Esophagus squamous epithelium (tissue), 4 donors: ENCODE results near the gene SPEF2.

Source experiments
- CTCF ChIP-seq, 6 experiments: fragments of 450-650 bp in 4 of 6; fragments of 200-600 bp in 2 of 6; sonication (generic) in 2 of 6; IDR thresholded peaks; one replicate each; pipeline ENCODE4 v1.5.1; 2016 to 2019; ENCODE audit warnings: antibody characterized with exemption in 6 of 6, mild to moderate bottlenecking in 4 of 6, moderate library complexity in 4 of 6
- POLR2A ChIP-seq, 4 donors: fragments of 450-650 bp; IDR thresholded peaks; one replicate each; pipeline ENCODE4 v1.6.1; 2017; ENCODE audit warnings: antibody characterized with exemption in 4 of 4, mild to moderate bottlenecking in 4 of 4, moderate library complexity in 3 of 4

- no peak for TF ChIP-seq CTCF (IDR thresholded peaks at IDR 0.05)
- TF ChIP-seq POLR2A (IDR thresholded peaks at IDR 0.05) = no peak
Measured at GRCh38 chr5:35735718-35736117, 118.1 kb downstream of the SPEF2 start.
